Activated gamma-delta T cell treated with Interleukin-2 at 50 U/mL for 16 hours (primary cell): Measurements from ENCODE around the gene FOSB.

Experiments
- DNase-seq: peaks from one replicate; pipeline ENCODE4 v3.0.0-alpha.2; 2020

FOSB gene

DNA sequence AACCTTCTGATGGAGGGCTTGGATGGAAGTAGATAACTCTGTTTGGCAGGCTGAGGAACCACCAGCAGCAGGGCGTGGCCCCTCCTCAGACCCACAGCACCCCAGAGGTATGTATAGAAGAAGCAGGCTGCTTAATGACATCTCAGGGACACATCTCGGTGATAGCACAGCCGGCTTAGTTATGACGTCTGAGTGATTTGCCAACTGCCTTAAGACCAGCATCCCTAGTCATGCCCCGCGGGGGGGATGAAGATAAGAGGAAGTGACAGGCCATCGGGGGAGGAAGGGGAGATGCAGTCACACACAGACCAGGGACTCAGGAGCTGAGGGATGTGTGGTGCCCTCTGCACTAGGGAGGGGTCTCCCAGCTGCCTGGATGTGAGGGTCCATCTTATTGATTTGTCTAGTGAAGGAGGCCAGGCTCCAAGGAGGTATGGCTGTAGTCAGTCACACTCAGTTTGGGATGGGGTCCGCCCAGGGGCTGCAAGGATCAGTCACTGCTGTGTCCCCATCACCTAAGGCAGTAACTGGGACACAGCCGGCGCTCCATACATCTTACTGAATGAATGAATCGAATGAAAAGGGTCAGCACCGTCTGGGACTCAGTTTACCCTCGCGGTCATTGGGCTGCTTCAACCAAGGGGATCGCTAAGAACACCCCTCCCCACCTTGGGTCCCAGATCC lies 24.9 kb upstream of the FOSB start:
- peak; percentile 30 for DNase-seq

DNA sequence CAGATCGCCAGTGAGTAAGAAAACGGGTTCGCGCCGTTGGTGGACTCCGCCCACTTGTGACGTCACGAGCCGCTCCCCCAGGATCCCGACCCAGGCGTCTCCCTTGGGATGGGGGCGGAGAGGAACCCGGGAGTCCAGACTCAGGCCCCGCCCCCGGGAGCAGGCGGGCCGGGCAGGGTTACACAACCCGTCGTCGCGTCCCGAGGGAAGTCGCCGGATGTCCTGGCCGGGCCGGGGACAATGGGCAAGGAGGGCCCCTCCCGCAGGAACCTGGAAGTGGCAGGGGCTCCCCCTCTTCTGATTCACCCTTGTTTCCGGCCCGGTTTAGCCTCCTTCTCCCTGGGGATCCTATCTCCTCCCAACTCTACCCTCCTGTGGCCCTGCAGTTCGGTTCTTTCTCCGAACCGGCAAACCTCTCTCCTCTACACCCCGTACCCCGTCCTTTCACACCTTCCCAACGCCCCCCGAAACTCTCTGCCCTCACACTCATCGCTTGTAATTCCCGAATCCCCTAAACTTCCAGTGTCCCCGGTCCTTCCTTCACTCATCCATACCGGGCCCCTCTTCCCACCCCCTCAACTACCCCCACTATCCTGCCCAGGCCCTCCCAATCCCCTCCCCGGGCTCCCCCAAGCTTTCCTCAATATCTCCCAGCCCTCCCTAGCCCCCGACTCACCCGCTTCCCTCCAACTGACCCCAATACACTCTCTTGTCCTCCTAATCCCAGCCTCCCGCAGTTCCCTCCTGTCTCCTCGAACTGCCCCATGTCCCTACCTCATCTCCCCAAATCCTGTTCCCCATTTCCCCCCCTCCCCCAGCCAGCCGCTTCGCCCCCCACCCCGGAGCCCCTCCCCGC lies 24.1 kb upstream of the FOSB start:
- peak; percentile 30 for DNase-seq

DNA sequence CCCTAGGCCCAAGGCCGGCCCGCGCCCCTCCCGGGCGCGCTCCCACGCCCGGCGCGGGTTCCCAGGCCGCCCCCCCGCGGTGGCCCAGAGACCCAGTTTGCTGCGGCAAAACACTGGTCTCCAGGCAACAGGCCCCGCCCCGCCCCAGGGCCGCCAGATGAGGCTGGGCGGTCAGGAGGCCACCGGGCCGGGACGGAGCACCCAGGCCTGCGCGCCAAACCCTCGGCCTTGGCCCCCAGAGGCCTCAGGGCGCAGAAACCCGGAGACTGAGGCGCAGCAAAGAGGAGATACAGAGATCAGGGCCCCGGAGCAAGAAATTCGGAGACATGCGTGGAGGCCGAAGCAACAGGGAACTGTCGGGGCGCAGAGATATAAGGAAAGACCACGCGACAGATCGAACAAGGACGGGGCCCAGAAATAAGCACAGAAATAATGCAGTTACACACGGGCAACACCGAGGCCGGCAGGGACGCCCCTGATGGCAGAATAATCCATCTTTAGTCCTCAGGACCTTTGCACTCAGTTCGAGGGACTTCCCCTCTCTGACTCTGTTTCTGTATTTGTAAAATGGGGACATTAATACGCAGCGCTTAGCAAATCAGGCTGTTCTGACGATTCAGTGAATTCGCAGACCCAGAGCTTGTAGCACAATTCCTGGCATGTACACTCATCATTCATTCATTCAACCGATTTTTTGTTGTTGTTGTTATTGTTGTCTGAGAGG lies 23.3 kb upstream of the FOSB start:
- DNase-seq: peak; percentile 75

DNA sequence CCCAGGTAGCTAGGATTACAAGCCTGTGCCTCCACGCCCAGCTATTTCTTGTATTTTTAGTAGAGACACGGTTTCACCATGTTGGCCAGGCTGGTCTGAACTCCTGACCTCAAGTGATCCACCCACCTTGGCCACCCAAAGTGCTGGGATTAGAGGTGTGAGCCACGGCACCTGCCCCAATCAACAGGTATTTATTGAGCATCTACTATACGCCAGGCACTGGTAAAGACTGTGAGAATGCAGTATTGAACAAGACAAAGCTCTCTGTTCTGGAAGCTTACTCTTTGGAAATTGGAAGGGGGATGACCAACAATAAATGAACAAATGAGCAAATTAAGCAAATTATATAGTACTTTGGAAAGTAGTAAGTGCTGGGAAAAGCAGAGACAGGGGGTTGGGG lies 22.7 kb upstream of the FOSB start:
- no peak for DNase-seq

DNA sequence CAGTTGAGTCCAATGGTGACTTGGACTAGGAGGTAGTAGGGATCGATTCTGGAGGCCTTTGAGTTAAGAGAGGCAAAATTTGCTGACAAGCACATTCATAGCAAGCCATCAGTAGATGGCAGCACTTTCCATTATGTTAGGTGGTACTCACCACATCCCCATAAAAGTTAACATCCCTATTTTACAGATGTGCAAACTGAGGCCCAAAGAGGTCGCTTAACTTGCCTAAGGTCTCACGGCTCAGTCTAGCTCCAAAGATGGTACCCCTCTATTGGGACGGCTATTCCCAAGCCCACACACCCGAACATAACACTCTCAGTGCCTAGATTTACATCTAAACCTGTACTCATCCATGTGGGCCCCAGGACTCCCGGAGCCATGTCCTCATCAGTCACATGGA lies 21.5 kb upstream of the FOSB start:
- DNase-seq: no peak

DNA sequence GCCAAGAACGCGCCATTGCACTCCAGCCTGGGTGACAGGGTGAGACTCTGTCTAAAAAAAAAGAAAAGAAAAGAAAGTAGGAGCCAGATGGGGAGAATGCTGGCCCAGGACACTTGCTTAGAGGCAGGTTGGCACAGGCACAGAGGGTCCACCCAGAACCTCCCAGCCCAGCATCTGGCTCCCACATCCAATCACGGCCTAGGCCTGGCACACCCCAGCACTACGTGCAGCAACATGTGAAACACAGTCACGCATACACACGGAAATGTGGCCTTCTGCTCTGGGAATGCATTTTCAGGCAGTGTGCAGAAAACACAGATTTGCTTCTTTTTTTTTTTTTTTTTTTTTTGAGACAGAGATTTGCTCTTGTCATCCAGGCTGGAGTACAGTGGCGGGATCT lies 20.9 kb upstream of the FOSB start:
- DNase-seq: no peak

DNA sequence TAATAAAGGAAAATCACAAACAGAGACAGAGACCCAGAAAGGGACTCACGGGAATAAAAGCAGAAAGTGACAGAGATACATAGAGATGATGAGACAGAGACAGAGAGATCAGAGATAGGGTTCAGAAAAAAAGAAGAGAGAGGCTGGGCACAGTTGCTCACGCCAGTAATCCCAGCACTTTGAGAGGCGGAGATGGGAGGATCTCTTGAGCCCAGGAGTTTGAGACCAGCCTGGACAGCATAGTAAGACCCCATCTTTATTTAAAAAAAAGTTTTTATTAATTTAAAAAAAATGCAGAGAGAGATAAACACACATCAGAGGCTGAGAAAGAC lies 19.4 kb upstream of the FOSB start:
- DNase-seq: no peak

DNA sequence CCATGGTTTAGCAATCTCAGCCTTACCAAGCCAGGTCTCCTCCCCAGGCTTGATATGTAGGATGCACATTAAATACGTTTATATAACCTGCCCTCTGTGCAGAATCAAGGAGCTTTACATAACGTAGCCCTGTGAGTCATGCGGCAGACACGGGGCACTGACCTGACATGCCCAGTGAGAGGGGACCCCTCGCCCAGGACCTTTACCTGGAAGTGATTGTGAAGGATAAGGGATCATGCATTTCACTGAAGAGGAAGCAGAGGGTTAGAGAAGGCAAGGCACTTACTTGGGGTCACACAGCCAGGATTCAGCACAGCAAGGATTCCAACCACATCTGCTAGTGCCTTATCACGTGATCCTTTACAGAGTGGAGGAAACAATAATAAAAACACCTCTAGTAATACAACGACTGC lies 18.9 kb upstream of the FOSB start:
- DNase-seq: peak; percentile 21

DNA sequence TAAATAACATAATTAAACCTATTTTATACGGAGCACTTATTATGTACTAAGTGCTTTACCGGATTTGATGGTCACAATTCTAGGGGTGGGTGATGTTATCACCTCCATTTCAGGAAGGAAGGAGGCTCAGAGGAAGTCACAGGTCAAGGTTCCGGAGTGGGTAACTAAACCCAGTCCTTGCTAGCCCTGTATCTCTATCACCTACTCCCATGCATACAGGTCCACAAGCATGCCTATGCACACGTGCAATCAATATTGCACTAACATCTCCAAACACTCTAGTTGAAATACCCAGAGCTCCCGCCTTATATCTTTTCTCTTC lies 17.8 kb upstream of the FOSB start:
- peak; percentile 36 for DNase-seq

DNA sequence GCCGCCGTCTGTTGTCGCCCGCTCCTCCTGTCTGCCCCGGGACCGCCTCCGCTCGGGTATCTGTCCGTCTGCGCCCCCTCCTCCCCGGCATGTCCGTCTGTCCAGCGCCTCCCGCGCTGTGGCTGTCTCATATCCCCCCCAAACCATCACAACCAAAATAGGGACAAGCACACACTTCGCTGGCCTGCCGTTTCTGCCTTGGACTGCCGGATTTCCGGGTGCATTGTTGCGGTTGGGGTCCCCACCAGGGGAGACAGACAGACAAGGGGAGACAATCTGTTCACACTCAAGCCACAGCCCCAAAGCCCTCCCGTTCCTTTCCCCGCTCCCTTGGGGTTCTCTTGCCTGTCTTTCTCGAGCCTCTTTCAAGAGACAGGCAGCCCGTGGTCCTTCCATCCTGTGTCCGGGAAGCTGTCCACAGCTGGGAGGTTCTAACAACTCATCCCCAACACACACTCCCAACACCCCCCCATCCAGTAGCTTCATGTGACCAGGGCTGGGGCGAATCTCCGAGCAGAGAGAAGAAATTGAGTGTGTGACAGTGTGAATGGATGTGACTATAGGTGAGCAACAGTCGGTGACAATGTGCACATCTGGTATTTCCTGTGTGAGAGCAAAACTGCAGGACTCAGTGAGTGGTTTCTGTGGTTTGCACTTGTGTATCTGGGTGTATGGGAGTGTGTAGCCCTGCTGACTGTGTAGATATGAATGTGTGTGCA lies 16.5 kb upstream of the FOSB start:
- DNase-seq: peak; percentile 59

DNA sequence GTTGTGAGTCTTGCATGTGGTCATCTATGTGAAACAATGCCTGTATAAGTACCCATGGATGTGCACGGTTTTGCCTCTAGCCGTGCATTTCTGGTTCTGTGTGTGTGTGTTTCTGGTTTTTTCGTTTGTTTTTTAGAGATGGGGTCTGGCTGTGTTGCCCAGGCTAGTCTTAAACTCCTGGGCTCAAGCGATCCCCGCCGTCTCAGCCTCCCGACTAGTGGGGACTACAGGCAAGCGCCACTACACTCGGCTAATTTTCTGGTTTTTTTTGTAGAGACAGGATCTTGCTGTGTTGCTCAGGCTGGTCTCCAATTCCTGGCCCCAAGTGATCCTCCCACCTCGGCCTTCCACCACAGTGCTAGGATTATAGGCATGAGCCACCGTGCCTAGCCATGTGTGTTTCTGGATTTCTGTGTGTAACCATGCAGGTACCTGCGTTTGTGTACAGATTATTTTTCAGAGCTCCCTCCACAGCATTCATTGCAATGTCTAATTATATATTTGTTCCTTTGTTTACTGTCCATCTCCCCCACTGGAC lies 15.9 kb upstream of the FOSB start:
- no peak for DNase-seq

DNA sequence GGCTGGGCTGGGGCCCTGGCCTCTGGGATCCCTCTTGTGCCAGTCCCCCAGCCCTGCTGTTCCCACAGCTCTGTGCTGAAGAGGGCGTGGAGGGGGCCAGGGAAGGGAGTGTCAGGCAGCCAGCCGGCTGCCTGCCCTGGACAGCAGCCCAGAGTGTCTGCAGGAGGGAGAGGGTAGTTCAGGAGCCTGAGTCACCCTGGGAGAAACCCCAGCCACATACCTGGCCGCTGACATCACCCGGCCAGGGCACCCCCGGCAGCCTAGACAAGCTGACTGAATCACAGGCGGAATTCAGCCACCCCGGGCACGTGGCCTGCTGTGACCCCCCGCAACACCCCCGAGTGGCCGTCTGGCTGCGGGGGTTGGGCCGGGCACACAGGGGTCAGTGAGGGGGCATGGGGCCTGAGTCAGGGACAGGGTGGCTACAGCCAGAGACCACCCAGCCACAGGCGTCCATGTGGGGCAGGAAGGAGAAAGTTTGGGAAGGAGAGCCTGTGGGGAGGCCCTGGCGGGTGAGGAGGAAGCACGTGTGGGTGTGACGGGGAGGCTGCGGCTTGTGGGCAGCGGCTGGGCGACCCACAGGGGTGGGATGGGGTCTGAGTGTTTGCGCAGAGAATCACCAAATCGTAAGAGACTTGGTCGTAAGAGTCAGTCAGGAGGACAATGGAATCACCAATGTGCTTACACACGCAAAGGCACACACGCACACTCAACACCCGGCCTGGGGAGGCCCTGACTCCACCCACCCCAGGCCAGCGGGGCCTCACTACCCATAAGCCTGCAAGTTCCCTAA lies 11.9 kb upstream of the FOSB start:
- peak; percentile 68 for DNase-seq

DNA sequence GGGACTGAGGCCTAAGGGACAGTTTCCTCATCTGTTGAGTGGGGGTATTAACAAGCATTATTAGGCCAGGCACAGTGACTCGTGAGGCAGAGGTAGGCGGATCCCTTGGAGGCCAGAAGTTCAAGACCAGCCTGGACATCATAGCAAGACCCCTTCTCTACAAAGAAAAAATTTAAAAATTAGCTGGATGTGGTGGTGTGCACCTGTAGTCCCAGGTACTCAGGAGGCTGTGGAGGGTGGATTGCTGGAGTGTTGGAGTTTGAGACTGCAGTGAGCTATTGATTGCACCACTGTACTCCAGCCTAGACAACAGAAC lies 11.3 kb upstream of the FOSB start:
- DNase-seq: no peak

DNA sequence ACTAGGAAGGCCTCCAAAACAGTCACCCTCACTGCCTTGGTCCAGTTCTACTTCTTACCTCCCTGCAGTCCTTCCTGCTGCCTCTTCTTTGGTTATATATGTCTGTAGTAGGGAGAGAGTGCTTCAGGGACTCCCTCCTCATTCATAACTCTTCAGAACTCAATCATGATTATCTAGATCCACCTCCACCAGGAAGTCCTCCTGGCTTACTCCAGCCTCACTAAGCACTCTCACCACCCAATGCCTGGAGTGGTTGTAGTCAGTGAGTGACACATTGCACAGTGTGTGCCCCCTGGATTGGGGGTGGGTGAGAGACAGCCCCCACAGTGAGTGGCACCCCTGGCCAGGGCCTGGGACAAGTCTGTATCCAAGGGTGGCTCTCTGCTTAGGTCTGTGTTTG lies 10.0 kb upstream of the FOSB start:
- no peak for DNase-seq

DNA sequence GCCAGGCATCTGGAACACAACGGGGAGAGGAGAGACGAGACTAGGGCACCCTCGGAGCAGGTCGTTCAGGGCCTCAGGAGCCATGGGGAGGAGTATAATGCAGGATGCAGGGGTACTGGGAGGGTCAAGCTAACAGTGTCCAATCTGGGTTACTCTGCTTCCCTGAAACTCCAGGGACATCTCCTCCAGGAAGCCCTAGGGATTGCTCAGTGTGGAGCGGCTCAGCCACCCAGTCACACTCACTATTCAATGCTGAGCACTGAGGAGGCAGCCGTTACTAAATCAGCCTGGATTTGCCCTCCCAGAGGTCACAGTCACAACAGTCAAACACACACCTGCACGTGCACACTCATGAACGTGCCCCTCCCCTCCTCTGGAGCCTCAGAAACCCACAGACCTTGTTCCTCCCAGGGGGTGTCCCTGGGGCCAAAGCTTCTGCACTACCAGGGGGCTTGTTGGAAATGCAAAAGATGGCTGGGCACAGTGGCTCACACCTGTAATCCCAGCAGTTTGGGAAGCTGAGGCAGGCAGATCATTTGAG lies 6.9 kb upstream of the FOSB start:
- no peak for DNase-seq

DNA sequence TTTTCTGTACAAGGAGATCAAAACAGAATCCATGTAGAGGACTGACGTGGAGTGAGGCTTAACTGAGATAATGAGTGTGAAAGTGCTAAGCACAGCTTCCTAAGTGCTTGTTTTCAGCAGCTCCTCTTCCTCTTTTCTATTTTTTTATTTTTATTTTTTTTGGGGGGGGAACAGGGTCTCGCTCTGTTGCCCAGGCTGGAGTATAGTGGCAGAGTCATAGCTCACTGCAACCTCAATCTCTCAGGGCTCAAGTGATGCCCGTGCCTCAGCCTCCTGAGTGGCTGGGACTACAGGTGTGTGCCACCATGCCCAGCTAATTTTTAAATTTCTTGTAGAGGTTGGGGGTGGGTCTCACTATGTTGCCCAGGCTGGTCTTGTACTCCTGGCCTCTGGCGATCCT lies 5.6 kb upstream of the FOSB start:
- DNase-seq: no peak

DNA sequence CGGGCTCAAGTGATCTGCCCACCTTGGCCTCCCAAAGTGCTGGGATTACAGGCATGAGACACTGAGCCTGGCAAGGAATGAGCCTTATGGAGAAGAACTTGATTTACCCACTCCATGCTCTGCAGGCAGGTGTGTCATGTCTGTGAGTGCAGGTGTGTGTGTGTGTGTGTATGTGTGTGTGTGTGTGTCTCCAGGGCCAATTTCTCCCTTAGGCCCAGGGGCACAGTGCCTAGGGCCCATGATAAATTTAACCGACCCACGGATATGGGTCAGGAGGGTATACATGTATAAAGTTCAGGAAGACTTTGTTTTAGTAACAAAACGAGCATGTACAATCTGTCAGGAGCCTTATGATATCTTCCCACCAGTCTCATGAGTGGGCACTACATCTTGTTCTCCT lies 4.6 kb upstream of the FOSB start:
- DNase-seq: no peak

DNA sequence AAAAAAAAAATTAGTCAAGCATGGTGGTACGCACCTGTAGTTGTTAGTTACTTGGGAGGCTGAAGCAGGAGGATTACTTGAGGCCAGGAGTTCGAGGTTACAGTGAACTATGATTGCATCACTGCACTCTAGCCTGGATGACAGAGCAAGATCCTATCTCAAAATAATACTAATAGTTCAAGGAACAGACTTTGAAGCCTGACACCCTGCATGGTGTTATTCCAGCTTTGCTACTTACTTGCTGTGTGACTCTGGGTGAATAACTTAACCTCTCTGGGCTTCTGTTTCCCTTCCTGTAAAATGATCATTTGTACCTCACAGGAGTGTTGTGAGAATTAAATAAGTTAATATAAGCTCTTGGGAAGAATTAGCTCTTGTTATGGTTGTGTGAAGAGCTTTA lies 3.5 kb upstream of the FOSB start:
- no peak for DNase-seq

DNA sequence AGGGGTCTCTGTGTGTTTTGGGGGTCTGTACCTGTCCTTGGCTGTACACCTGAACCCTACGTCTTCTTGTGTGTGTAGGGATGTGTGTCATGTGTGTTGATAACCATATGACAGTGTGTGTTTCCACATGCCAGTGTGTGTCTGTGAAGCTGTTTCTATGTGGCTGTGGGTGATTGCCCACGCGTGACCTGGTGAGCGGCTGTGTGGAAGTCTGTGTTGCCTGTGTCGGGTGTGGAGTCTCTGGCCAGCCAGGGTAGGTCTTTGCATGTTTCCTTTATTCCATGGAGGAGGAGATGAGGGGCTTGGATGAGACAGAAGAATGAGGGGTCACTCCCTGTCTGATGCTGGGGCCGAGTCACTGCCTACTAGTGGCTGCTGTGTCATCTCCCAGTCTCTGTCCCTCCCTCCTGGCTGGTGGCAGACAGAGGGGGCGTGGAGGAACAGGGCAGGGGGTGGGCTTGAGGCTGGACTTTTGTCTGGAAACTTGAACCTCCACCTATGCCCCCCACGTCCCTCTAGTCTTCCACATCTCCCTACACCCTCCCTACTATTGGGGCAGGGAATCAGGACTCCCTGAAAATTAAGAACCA lies 2.8 kb upstream of the FOSB start:
- DNase-seq: no peak

DNA sequence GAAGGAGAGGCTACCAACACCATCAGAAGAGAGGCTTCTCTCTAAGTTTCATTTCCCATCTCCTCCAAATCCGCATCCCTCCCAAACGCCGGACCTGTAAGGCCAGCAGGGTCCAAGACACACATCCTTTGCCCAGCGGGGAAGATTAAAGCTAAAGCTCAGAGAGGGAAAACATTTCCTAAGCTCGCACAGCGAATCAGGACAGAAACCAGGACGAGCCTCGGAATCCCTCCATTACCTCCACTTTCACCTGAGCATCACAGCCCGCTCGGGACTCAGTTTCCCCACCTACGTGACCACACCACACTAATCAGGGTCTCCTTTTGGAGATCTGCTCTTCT lies 711 bp upstream of the FOSB start:
- DNase-seq: no peak

DNA sequence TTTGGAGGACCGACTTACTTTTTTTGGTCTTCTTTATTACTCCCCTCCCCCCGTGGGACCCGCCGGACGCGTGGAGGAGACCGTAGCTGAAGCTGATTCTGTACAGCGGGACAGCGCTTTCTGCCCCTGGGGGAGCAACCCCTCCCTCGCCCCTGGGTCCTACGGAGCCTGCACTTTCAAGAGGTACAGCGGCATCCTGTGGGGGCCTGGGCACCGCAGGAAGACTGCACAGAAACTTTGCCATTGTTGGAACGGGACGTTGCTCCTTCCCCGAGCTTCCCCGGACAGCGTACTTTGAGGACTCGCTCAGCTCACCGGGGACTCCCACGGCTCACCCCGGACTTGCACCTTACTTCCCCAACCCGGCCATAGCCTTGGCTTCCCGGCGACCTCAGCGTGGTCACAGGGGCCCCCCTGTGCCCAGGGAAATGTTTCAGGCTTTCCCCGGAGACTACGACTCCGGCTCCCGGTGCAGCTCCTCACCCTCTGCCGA lies 409 bp downstream of the FOSB start:
- DNase-seq: peak; percentile 40

DNA sequence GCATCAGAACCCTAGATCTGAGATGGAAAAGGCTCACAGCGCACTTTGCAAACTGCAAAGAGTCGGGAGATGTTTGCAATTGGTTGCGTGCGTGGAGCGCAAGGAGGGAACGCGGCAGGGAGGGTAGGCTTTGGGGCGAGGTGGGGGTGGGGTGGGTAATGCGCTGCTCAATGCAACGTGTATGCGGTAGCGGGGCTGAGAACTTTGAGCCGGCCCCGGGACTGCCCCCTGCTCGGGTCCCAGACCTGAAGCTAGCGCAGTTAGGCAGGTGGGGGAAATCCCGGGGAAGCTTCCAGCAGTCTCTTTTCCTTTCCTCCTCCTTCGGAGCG lies 971 bp downstream of the FOSB start:
- no peak for DNase-seq
